Gastrocnemius medialis (tissue), 4 donors: ENCODE results near the gene PCDHB12. TPM values are rescaled to one million over a fixed set of nuclear protein-coding genes. Genes with fewer than 3 reads are reported as not detected.
"Not testable (repeated sequence)": the region's sequence is repeated elsewhere in the genome, so short reads cannot be mapped to it uniquely, and the experiment has no call there.

Experiments used
- ATAC-seq, 2 donors: fragments of 150-250 bp; one replicate each; pipeline ENCODE4 v1.9.1; 2016
- DNase-seq, 2 donors: peaks; one replicate each; pipeline ENCODE4 v3.0.0-alpha.2; 2019
- H3K27ac ChIP-seq, 4 donors: fragments of 200-600 bp; sonication (generic); 1 replicate in 1 of 4; 2 replicates in 3 of 4; pipeline ENCODE4 v1.5.1; 2016 to 2018; ENCODE audit warnings: mild to moderate bottlenecking in 2 of 4, moderate library complexity in 1 of 4
- H3K27me3 ChIP-seq, 3 donors: fragments of 200-600 bp; sonication (generic) in 2 of 3; 1 replicate in 1 of 3; 2 replicates in 2 of 3; pipeline versions ENCODE4 v1.5.1 to v1.6.0; 2016 to 2019; ENCODE audit warnings: mild to moderate bottlenecking in 1 of 3, moderate library complexity in 1 of 3
- H3K36me3 ChIP-seq, 2 donors: fragments of 200-600 bp; sonication (generic) in 1 of 2; one replicate each; pipeline ENCODE4 v1.5.1; 2017 to 2018
- H3K4me1 ChIP-seq, 2 donors: fragments of 200-600 bp; sonication (generic) in 1 of 2; one replicate each; pipeline ENCODE4 v1.5.1; 2016 to 2017; ENCODE audit warnings: mild to moderate bottlenecking in 2 of 2
- H3K4me3 ChIP-seq, 4 donors: fragments of 200-600 bp; sonication (generic) in 3 of 4; 1 replicate in 1 of 4; 2 replicates in 3 of 4; pipeline ENCODE4 v1.5.1; 2016 to 2019; ENCODE audit warnings: mild to moderate bottlenecking in 2 of 4
- H3K9me3 ChIP-seq, 3 donors: fragments of 200-600 bp; sonication (generic) in 2 of 3; 1 replicate in 1 of 3; 2 replicates in 2 of 3; pipeline ENCODE4 v1.5.1; 2016 to 2019
- CTCF ChIP-seq, 5 experiments: fragments of 450-650 bp in 3 of 5; fragments of 200-600 bp in 2 of 5; sonication (generic) in 2 of 5; IDR thresholded peaks in 4 of 5; conservative IDR thresholded peaks in 1 of 5; 1 replicate in 4 of 5; 2 replicates in 1 of 5; pipeline ENCODE4 v1.5.1; 2016 to 2019; ENCODE audit warnings: antibody characterized with exemption in 5 of 5, mild to moderate bottlenecking in 3 of 5, moderate library complexity in 3 of 5
- POLR2A ChIP-seq, 2 donors: fragments of 450-650 bp; IDR thresholded peaks; one replicate each; pipeline ENCODE4 v1.6.1; 2017; ENCODE audit warnings: antibody characterized with exemption in 2 of 2, mild to moderate bottlenecking in 2 of 2, moderate library complexity in 2 of 2
- in situ Hi-C, 4 donors: fragments of 200-750 bp; cut with MboI; loops; one replicate each; pipeline versions ENCODE4 v1.15.0 to v1.8.0; 2017; ENCODE audit warnings: low sequenced_read_pairs in 4 of 4
- intact Hi-C: fragments of 100-400 bp; cut with DNase I; formaldehyde crosslinking; loops from one replicate; pipeline ENCODE4 v1.15.1; 2023; ENCODE audit warnings: low total_unique reads
- total RNA-seq, 4 donors: library from RNA; depleted of rRNA; stranded (reverse); fragments of >200 nt; gene quantifications; one replicate each; pipeline versions ENCODE4 v1.1.0 to v1.2.3, GENCODE V29; 2016

Gene PCDHB12
- total RNA-seq, 4 donors from 2014 or later: 0.41 to 1.1 (median 0.59) TPM

GRCh38 chr5:141234109-141234667 lies 25.7 kb downstream of the PCDHB12 start:
- Histone ChIP-seq H3K9me3 (peaks cover 6 to 55% (median 6%) of the 10 kb centered on the region in 3 donors), H3K27ac (no peak overlapping the region), H3K4me3 (peak overlapping the region in 2 of 4 donors; percentile 14 to 45), H3K27me3 (peaks cover 0 to 21% (median 0%) of the 10 kb centered on the region in 3 donors), H3K4me1 (no peaks in the 10 kb centered on the region), H3K36me3 (no peaks in the 10 kb centered on the region)
- intact Hi-C loops (no loop called here), in situ Hi-C loops (no loop called here)
- TF ChIP-seq POLR2A (IDR thresholded peaks at IDR 0.05): no peak
- TF ChIP-seq CTCF (IDR thresholded peaks at IDR 0.05 in 4 of 5, conservative IDR thresholded peaks at IDR 0.05 in 1 of 5): no peak
- DNase-seq: no peak
- ATAC-seq: no peak

- ATAC-seq, intact Hi-C loops, H3K36me3 ChIP-seq, in situ Hi-C loops, H3K4me1 ChIP-seq, H3K27ac ChIP-seq, H3K4me3 ChIP-seq, DNase-seq: not testable (repeated sequence)
- H3K27me3 ChIP-seq: peaks cover 0 to 29% (median 0%) of the 10 kb centered on the region in 3 donors
- H3K9me3 ChIP-seq: peaks cover 6 to 61% (median 6%) of the 10 kb centered on the region in 3 donors
Observed at GRCh38 chr5:141235922-141236321, 27.4 kb downstream of the PCDHB12 start.

- in situ Hi-C loops (no loop called here), intact Hi-C loops (no loop called here)
- ATAC-seq: no peak
- DNase-seq: no peak
- H3K4me3 ChIP-seq: no peak overlapping the region
- no peak for TF ChIP-seq CTCF (IDR thresholded peaks at IDR 0.05 in 4 of 5, conservative IDR thresholded peaks at IDR 0.05 in 1 of 5)
- TF ChIP-seq POLR2A (IDR thresholded peaks at IDR 0.05): no peak
- peaks cover 0 to 31% (median 0%) of the 10 kb centered on the region in 3 donors for H3K27me3 ChIP-seq
- H3K36me3 ChIP-seq: no peaks in the 10 kb centered on the region
- peaks cover 6 to 68% (median 6%) of the 10 kb centered on the region in 3 donors for H3K9me3 ChIP-seq
- H3K4me1 ChIP-seq: no peaks in the 10 kb centered on the region
- no peak overlapping the region for H3K27ac ChIP-seq
Observed at GRCh38 chr5:141236516-141237313, 28.2 kb downstream of the PCDHB12 start.

GRCh38 chr5:141241496-141241895 lies 33.0 kb downstream of the PCDHB12 start:
- Histone ChIP-seq H3K4me3 (no peak overlapping the region), H3K27ac (no peak overlapping the region), H3K36me3 (no peaks in the 10 kb centered on the region), H3K9me3 (peaks cover 0 to 79% (median 6%) of the 10 kb centered on the region in 3 donors), H3K4me1 (no peaks in the 10 kb centered on the region), H3K27me3 (peaks cover 0 to 16% (median 0%) of the 10 kb centered on the region in 3 donors)
- no peak for TF ChIP-seq POLR2A (IDR thresholded peaks at IDR 0.05)
- TF ChIP-seq CTCF (IDR thresholded peaks at IDR 0.05 in 4 of 5, conservative IDR thresholded peaks at IDR 0.05 in 1 of 5): no peak
- ATAC-seq: no peak
- no peak for DNase-seq
- in situ Hi-C loops: no loop called here
- intact Hi-C loops: no loop called here

- TF ChIP-seq POLR2A (IDR thresholded peaks at IDR 0.05) (no peak), CTCF (IDR thresholded peaks at IDR 0.05 in 4 of 5, conservative IDR thresholded peaks at IDR 0.05 in 1 of 5) (peak in 2 of 5 experiments; percentile 13 to 43)
- ATAC-seq (no peak), DNase-seq (no peak)
- H3K9me3 ChIP-seq: peaks cover 0 to 59% (median 9%) of the 10 kb centered on the region in 3 donors
- H3K27ac ChIP-seq: no peak within 1 kb of the TSS
- H3K4me3 ChIP-seq: peak within 1 kb of the TSS; percentile 8 to 39 (median 26)
- in situ Hi-C loops (no loop called here), intact Hi-C loops (no loop called here)
- peaks cover 0 to 5% of the 10 kb centered on the region in 2 donors for H3K36me3 ChIP-seq
- H3K27me3 ChIP-seq: peaks cover 0 to 23% (median 0%) of the 10 kb centered on the region in 3 donors
- H3K4me1 ChIP-seq: no peaks in the 10 kb centered on the region
Observed at GRCh38 chr5:141245250-141245717, 36.8 kb downstream of the PCDHB12 start, which contains the start of gene PCDHB15. Gene PCDHB15, plus strand, starts transcription at chr5:141245395. Its CDS starts 184 bp downstream, at chr5:141245579.

- H3K4me3 ChIP-seq, in situ Hi-C loops, DNase-seq, ATAC-seq, H3K36me3 ChIP-seq, H3K27ac ChIP-seq, intact Hi-C loops, H3K4me1 ChIP-seq: not testable (repeated sequence)
- H3K27me3 ChIP-seq: peaks cover 0 to 14% (median 0%) of the 10 kb centered on the region in 3 donors
- peaks cover 0 to 60% (median 9%) of the 10 kb centered on the region in 3 donors for H3K9me3 ChIP-seq
Observed at GRCh38 chr5:141246971-141247370, 38.5 kb downstream of the PCDHB12 start.

GRCh38 chr5:141247434-141247833 lies 38.9 kb downstream of the PCDHB12 start:
- H3K4me3 ChIP-seq, in situ Hi-C loops, DNase-seq, H3K4me1 ChIP-seq, intact Hi-C loops, ATAC-seq, H3K27ac ChIP-seq, H3K36me3 ChIP-seq: not testable (repeated sequence)
- peaks cover 0 to 60% (median 9%) of the 10 kb centered on the region in 3 donors for H3K9me3 ChIP-seq
- peaks cover 0 to 11% (median 0%) of the 10 kb centered on the region in 3 donors for H3K27me3 ChIP-seq
